IMR-90 (cell line): ENCODE data around the gene ELFN1. TPM values are rescaled to one million over a fixed set of nuclear protein-coding genes. Genes with fewer than 3 reads are reported as not detected.

Experiments
- ATAC-seq: fragments of 200-7000 bp; cut with Tn5 transposase; 2 replicates; pipeline ENCODE4 v1.9.1; 2020; ENCODE audit warnings: low read depth, mild to moderate bottlenecking, moderate library complexity
- BruUV-seq: library from RNA; stranded (reverse); fragments of 400-500 nt; replicated peaks from 2 replicates; lab custom pipeline; 2021; lab: Mats Ljungman, UMichigan
- CTCF ChIA-PET: fragments of 300-600 bp; formaldehyde crosslinking; extraction: SDS; loops from one replicate; lab custom pipeline; 2021; ENCODE audit warnings: antibody characterized with exemption; lab: Yijun Ruan, JAX
- POLR2A ChIA-PET: fragments of 300-600 bp; sonication (Branson Sonifier 250); formaldehyde crosslinking; loops from one replicate; lab custom pipeline; 2022; ENCODE audit warnings: antibody characterized with exemption; ENCODE audit not compliant: unreplicated experiment; lab: Charles Lee
- DNase-seq: peaks from one replicate; pipeline ENCODE4 v3.0.0; 2013
- H2AFZ ChIP-seq: replicated peaks from 2 replicates; pipeline ENCODE3; 2013; ENCODE audit warnings: low read length, mild to moderate bottlenecking; ENCODE audit not compliant: poor library complexity
- H2AK5ac ChIP-seq: 2 replicates; pipeline ENCODE4 v1.6.1; 2013; ENCODE audit warnings: low read depth, low read length, inconsistent platforms
- H2AK9ac ChIP-seq: replicated peaks from 2 replicates; pipeline ENCODE3; 2013; ENCODE audit warnings: mild to moderate bottlenecking, low read depth, low read length, moderate library complexity; ENCODE audit not compliant: poor library complexity
- H2BK120ac ChIP-seq: 2 replicates; pipeline ENCODE4 v1.6.1; 2013; ENCODE audit warnings: low read depth, low read length, inconsistent platforms
- H2BK15ac ChIP-seq: 3 replicates; pipeline ENCODE4 v1.6.1; 2013; ENCODE audit warnings: low read depth, low read length, inconsistent platforms
- H2BK20ac ChIP-seq: 2 replicates; pipeline ENCODE4 v1.6.1; 2013; ENCODE audit warnings: low read depth, mild to moderate bottlenecking, inconsistent platforms, low read length, moderate library complexity
- H2BK5ac ChIP-seq: 2 replicates; pipeline ENCODE4 v1.6.1; 2013; ENCODE audit warnings: mild to moderate bottlenecking, low read depth, low read length, inconsistent platforms; ENCODE audit not compliant: poor library complexity, severe bottlenecking
- H3K14ac ChIP-seq: replicated peaks from 2 replicates; pipeline ENCODE4 v1.6.1; 2013; ENCODE audit warnings: low read depth, low read length, inconsistent platforms
- H3K18ac ChIP-seq: 2 replicates; pipeline ENCODE4 v1.6.1; 2013; ENCODE audit warnings: low read depth, low read length, control low read depth
- H3K23ac ChIP-seq: 2 replicates; pipeline ENCODE4 v1.6.1; 2013; ENCODE audit warnings: low read depth, low read length, inconsistent platforms
- H3K27ac ChIP-seq: 2 replicates; pipeline ENCODE4 v1.5.1; 2013; ENCODE audit warnings: mild to moderate bottlenecking, control low read depth, low read length; ENCODE audit not compliant: insufficient read depth
- H3K27me3 ChIP-seq: 2 replicates; pipeline ENCODE4 v1.6.1; 2013; ENCODE audit warnings: low read length; ENCODE audit not compliant: control insufficient read depth, insufficient read depth
- H3K36me3 ChIP-seq: 2 replicates; pipeline ENCODE4 v1.6.1; 2013; ENCODE audit warnings: low read length, mixed read lengths; ENCODE audit not compliant: control insufficient read depth, insufficient read depth
- H3K4ac ChIP-seq: 2 replicates; pipeline ENCODE4 v1.6.1; 2013; ENCODE audit warnings: low read depth, low read length, inconsistent platforms
- H3K4me1 ChIP-seq: 2 replicates; pipeline ENCODE4 v1.6.1; 2013; ENCODE audit warnings: low read length, mixed read lengths; ENCODE audit not compliant: control insufficient read depth, insufficient read depth
- H3K4me2 ChIP-seq: 2 replicates; pipeline ENCODE4 v1.6.1; 2013; ENCODE audit warnings: low read depth, mild to moderate bottlenecking, control low read depth, low read length, moderate library complexity
- H3K4me3 ChIP-seq: 2 replicates; pipeline ENCODE4 v1.5.1; 2013; ENCODE audit warnings: low read depth, mild to moderate bottlenecking, control low read depth, low read length, moderate library complexity; ENCODE audit not compliant: insufficient read depth
- H3K56ac ChIP-seq: 2 replicates; pipeline ENCODE4 v1.6.1; 2013; ENCODE audit warnings: low read length, inconsistent platforms; ENCODE audit not compliant: insufficient read depth; ENCODE audit errors: extremely low read depth
- H3K79me1 ChIP-seq, 2 experiments: 2 replicates each; pipeline ENCODE4 v1.6.1; 2013; ENCODE audit warnings: low read length in 2 of 2, inconsistent platforms in 1 of 2, low read depth in 1 of 2
- H3K9ac ChIP-seq: 2 replicates; pipeline ENCODE4 v1.6.1; 2013; ENCODE audit warnings: low read depth, low read length, control low read depth
- H3K9me1 ChIP-seq: 2 replicates; pipeline ENCODE4 v1.6.1; 2013; ENCODE audit warnings: low read length, inconsistent platforms; ENCODE audit not compliant: insufficient read depth
- H3K9me3 ChIP-seq: 2 replicates; pipeline ENCODE4 v1.6.1; 2013; ENCODE audit warnings: low read length; ENCODE audit not compliant: control insufficient read depth, insufficient read depth
- H4K20me1 ChIP-seq: 2 replicates; pipeline ENCODE4 v1.6.1; 2013; ENCODE audit warnings: low read length, inconsistent platforms; ENCODE audit not compliant: insufficient read depth
- H4K5ac ChIP-seq: 2 replicates; pipeline ENCODE4 v1.6.1; 2013; ENCODE audit warnings: mild to moderate bottlenecking, low read depth, low read length, control low read depth
- H4K8ac ChIP-seq, 2 experiments: 2 replicates each; pipeline ENCODE4 v1.6.1; 2013; ENCODE audit warnings: low read depth in 2 of 2, low read length in 2 of 2, control low read depth in 1 of 2, inconsistent platforms in 1 of 2
- H4K91ac ChIP-seq: 2 replicates; pipeline ENCODE4 v1.6.1; 2013; ENCODE audit warnings: low read depth, low read length, inconsistent platforms; ENCODE audit not compliant: insufficient read depth
- BHLHE40 ChIP-seq: fragments of 150-350 bp; IDR thresholded peaks from 2 replicates; pipeline ENCODE4 v1.6.1; 2016; ENCODE audit warnings: mild to moderate bottlenecking, low read depth, low read length
- CEBPB ChIP-seq: IDR thresholded peaks from 2 replicates; pipeline ENCODE4 v1.6.1; 2012; ENCODE audit warnings: low read depth, low read length, improper control_type of control experiment
- CHD1 ChIP-seq: IDR thresholded peaks from 2 replicates; pipeline ENCODE4 v1.6.1; 2012; ENCODE audit warnings: low read depth, low read length, improper control_type of control experiment
- FOS ChIP-seq: fragments of 150-350 bp; IDR thresholded peaks from 2 replicates; pipeline ENCODE4 v1.6.1; 2016; ENCODE audit warnings: low read depth, low read length
- MAFK ChIP-seq: IDR thresholded peaks from 2 replicates; pipeline ENCODE4 v1.6.1; 2012; ENCODE audit warnings: low read depth, low read length, improper control_type of control experiment
- MAZ ChIP-seq: IDR thresholded peaks from 2 replicates; pipeline ENCODE4 v1.6.1; 2012; ENCODE audit warnings: low read depth, mild to moderate bottlenecking, low read length, improper control_type of control experiment, moderate library complexity, borderline replicate concordance
- NFE2L2 ChIP-seq: fragments of 150-350 bp; IDR thresholded peaks from 2 replicates; pipeline ENCODE4 v1.6.1; 2016; ENCODE audit warnings: low read depth, mild to moderate bottlenecking, low read length
- POLR2A ChIP-seq: IDR thresholded peaks from 2 replicates; pipeline ENCODE4 v1.6.1; 2012; ENCODE audit warnings: mild to moderate bottlenecking, low read depth, low read length
- RAD21 ChIP-seq: IDR thresholded peaks from 2 replicates; pipeline ENCODE4 v1.6.1; 2012; ENCODE audit warnings: low read length, improper control_type of control experiment
- RFX5 ChIP-seq: IDR thresholded peaks from 2 replicates; pipeline ENCODE4 v1.8.0; 2012; ENCODE audit warnings: low read depth, mild to moderate bottlenecking, low read length, moderate library complexity
- SMC3 ChIP-seq: fragments of 150-350 bp; IDR thresholded peaks from 2 replicates; pipeline ENCODE4 v1.6.1; 2016; ENCODE audit warnings: low read depth, mild to moderate bottlenecking, antibody characterized with exemption, low read length, moderate library complexity
- WGBS, 2 experiments: methylation state at CpG; one replicate each; pipeline versions ENCODE4 v1.1.5 to v1.1.7; 2013; ENCODE audit warnings: missing lambda C conversion rate in 2 of 2; ENCODE audit not compliant: insufficient read length in 1 of 2; ENCODE audit errors: extremely low coverage in 2 of 2; 5-methylcytosine and 5-hydroxymethylcytosine counted together
- dilution Hi-C: fragments of 300-500 bp; cut with HindIII; formaldehyde crosslinking; loops from one replicate; pipeline ENCODE4 v1.14.3; 2018; ENCODE audit warnings: low sequenced_read_pairs; ENCODE audit not compliant: unreplicated experiment
- in situ Hi-C: fragments of 300-500 bp; cut with MboI; formaldehyde crosslinking; loops from 3 replicates; pipeline ENCODE4 v1.14.3; 2019; ENCODE audit warnings: low sequenced_read_pairs, inconsistent platforms, mixed read lengths
- intact Hi-C: fragments of 100-400 bp; cut with micrococcal nuclease; formaldehyde crosslinking; loops from 2 replicates; pipeline ENCODE4 v1.10.0; 2022
- polyA plus RNA-seq, 3 experiments: library from polyadenylated mRNA; depleted of rRNA; stranded (reverse); fragments of >200 nt; gene quantifications; 2 replicates each; pipeline ENCODE4 v1.2.3, GENCODE V29; 2012; ENCODE audit warnings: low replicate concordance in 1 of 3
- total RNA-seq: library from RNA; depleted of rRNA; stranded (reverse); fragments of >200 nt; gene quantifications from 2 replicates; pipeline ENCODE4 v1.2.3, GENCODE V29; 2012
- TF ChIP-seq, protein P1 (sequence below): conservative IDR thresholded peaks from 2 replicates; pipeline ENCODE4 v1.5.1; 2012; ENCODE audit warnings: mild to moderate bottlenecking, low read depth, low read length, improper control_type of control experiment
- TF ChIP-seq, protein P2 (sequence below): fragments of 150-350 bp; IDR thresholded peaks from 2 replicates; pipeline ENCODE4 v1.6.1; 2016; ENCODE audit warnings: low read depth, mild to moderate bottlenecking, low read length, moderate library complexity, borderline replicate concordance

The ELFN1 gene
- total and polyA plus RNA-seq, 2 of the 4 experiments (the other 2 are of a cell fraction) = 1.6 to 5.2 TPM

DNA sequence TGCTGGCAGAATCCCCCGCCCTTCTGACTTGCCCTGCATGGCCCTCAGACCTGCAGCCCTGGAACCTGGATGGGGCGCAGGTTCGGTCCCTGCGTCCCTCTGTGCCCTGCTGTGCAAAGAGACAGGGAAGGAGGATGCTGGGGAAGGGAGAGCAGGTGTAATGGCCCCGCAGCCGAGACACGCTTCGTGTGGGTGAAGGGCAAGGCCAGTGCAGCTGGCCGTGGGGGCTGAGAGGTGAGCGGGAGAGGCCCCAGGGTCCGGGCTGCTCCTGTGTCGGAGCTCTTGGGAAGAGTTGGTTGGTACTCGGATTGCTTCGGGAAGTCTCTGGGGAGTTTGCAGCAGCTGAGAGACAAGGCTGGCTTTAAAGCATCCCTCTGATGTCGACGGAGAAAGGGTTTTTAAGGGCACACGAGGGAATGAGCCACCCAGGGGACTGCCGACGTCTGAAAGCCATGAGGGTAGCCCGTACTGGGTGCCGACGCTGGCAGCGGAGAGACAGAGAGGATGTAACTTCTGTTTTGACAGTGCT lies 6.5 kb downstream of the ELFN1 start:
- no peak overlapping the region for H3K4me2 ChIP-seq
- ATAC-seq (no peak), DNase-seq (no peak)
- H2BK15ac ChIP-seq = no peak overlapping the region
- no peak overlapping the region for H3K56ac ChIP-seq
- H2BK20ac ChIP-seq = no peak overlapping the region
- no peak overlapping the region for H3K23ac ChIP-seq
- H2AK9ac ChIP-seq = no peak overlapping the region
- H2BK5ac ChIP-seq = no peak overlapping the region
- H3K9me1 ChIP-seq = no peaks in the 10 kb centered on the region
- no TSS peak for BruUV-seq
- H3K18ac ChIP-seq = no peak overlapping the region
- H2AK5ac ChIP-seq = no peak overlapping the region
- TF ChIP-seq, protein P1, sequence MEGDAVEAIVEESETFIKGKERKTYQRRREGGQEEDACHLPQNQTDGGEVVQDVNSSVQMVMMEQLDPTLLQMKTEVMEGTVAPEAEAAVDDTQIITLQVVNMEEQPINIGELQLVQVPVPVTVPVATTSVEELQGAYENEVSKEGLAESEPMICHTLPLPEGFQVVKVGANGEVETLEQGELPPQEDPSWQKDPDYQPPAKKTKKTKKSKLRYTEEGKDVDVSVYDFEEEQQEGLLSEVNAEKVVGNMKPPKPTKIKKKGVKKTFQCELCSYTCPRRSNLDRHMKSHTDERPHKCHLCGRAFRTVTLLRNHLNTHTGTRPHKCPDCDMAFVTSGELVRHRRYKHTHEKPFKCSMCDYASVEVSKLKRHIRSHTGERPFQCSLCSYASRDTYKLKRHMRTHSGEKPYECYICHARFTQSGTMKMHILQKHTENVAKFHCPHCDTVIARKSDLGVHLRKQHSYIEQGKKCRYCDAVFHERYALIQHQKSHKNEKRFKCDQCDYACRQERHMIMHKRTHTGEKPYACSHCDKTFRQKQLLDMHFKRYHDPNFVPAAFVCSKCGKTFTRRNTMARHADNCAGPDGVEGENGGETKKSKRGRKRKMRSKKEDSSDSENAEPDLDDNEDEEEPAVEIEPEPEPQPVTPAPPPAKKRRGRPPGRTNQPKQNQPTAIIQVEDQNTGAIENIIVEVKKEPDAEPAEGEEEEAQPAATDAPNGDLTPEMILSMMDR = no peak
- TF ChIP-seq POLR2A = no peak
- TF ChIP-seq, protein P2, sequence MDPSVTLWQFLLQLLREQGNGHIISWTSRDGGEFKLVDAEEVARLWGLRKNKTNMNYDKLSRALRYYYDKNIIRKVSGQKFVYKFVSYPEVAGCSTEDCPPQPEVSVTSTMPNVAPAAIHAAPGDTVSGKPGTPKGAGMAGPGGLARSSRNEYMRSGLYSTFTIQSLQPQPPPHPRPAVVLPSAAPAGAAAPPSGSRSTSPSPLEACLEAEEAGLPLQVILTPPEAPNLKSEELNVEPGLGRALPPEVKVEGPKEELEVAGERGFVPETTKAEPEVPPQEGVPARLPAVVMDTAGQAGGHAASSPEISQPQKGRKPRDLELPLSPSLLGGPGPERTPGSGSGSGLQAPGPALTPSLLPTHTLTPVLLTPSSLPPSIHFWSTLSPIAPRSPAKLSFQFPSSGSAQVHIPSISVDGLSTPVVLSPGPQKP = no peak
- no peak for TF ChIP-seq RFX5
- no peak for TF ChIP-seq CHD1
- TF ChIP-seq FOS = no peak
- no peak for TF ChIP-seq SMC3
- TF ChIP-seq NFE2L2 = no peak
- TF ChIP-seq MAFK = no peak
- no peak for TF ChIP-seq RAD21
- no peak for TF ChIP-seq CEBPB
- no peak for TF ChIP-seq MAZ
- TF ChIP-seq BHLHE40 = no peak
- no peak overlapping the region for H4K91ac ChIP-seq
- peaks cover 20% of the 10 kb centered on the region; the same call in 1 of the 2 replicates for H3K27me3 ChIP-seq
- H3K9me3 ChIP-seq = no peaks in the 10 kb centered on the region
- peaks cover 0 to 2% of the 10 kb centered on the region in 2 experiments; a peak in 1 of 4 replicates for H3K79me1 ChIP-seq
- ChIA-PET CTCF (no interaction called here), POLR2A (no interaction called here)
- no peak overlapping the region for H2AFZ ChIP-seq
- H3K14ac ChIP-seq = no peak overlapping the region
- no peak overlapping the region for H4K8ac ChIP-seq
- no peak overlapping the region for H2BK120ac ChIP-seq
- 71% methylated on average over 15 of the region's 23 CpGs; no CpG with 5 or more reads in 1 of the 2 experiments for WGBS, 2 experiments
- dilution Hi-C loops (no loop called here), in situ Hi-C loops (no loop called here), intact Hi-C loops (no loop called here)
- H3K27ac ChIP-seq = no peak overlapping the region
- no peaks in the 10 kb centered on the region for H3K36me3 ChIP-seq
- no peak overlapping the region for H3K9ac ChIP-seq
- H3K4me1 ChIP-seq = no peaks in the 10 kb centered on the region
- no peak overlapping the region for H4K5ac ChIP-seq
- H3K4me3 ChIP-seq = no peak overlapping the region
- no peak overlapping the region for H3K4ac ChIP-seq
- no peaks in the 10 kb centered on the region; the same call in none of the 2 replicates for H4K20me1 ChIP-seq
